DOHH2 (cell line): ENCODE measurements around the gene KCNQ1OT1.

Source experiments
- CTCF ChIP-seq: fragments of 200-600 bp; sonication (generic); IDR thresholded peaks from one replicate; pipeline ENCODE4 v1.5.1; 2014; ENCODE audit warnings: antibody characterized with exemption, mild to moderate bottlenecking, low read depth, low read length; ENCODE audit not compliant: poor library complexity, severe bottlenecking
- EZH2phosphoT487 ChIP-seq: fragments of 200-600 bp; sonication (generic); IDR thresholded peaks from 2 replicates; pipeline ENCODE4 v1.6.1; 2017; ENCODE audit warnings: borderline replicate concordance, mild to moderate bottlenecking, antibody characterized with exemption, low read length, moderate library complexity, mixed read lengths

- no peak for TF ChIP-seq CTCF
- no peak for TF ChIP-seq EZH2phosphoT487
Observed at GRCh38 chr11:2738551-2739431, 39.0 kb upstream of the KCNQ1OT1 start.
